NCI-H2029 treated with DMSO at 0.1 percent for 48 hours (cell line): ENCODE data around the gene CDH4.

Source experiments
- DNase-seq: peaks from one replicate; lab custom pipeline; 2025; lab: John Stamatoyannopoulos, UW

The CDH4 gene

DNA sequence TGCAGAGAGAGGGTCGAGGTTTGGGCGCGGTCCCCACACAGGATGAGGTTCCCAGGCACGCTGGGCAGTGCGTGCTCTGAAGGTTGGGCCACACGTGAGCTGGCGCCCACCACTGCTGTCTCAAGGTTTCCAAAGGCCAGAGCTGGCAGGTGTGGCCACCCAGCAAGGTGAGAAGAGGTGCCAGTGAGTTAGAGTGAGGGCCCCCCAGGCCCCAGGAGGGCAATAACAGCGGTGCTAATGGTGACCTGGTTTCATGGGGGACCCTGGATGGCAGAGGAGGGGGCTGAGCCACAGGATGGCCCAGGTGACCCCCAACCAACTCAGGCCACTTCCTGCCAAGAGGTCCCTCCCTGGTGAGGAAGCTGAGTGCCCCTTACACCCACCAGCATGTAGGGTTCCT, 628.6 kb downstream of the CDH4 start:
- no peak for DNase-seq

DNA sequence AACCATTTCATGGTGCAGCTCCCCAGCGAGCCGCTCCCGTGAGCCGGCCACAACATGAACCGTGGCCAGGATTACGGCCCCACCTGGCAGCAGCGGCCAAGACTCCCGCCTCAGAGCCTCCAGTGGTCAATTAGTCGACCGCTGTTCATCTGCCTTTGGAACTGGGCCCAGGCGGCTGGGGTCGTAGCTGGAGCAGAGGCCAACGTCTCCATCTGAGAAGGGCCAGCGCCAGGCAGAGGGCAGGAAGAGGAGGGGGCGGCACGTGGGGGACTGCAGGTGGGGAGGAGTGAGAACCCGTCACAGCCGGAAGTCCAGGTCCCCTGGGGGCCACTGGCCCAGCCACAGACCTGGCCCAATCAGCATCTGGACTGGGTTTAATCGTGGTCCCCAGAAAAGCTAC, 629.4 kb downstream of the CDH4 start:
- DNase-seq: no peak

DNA sequence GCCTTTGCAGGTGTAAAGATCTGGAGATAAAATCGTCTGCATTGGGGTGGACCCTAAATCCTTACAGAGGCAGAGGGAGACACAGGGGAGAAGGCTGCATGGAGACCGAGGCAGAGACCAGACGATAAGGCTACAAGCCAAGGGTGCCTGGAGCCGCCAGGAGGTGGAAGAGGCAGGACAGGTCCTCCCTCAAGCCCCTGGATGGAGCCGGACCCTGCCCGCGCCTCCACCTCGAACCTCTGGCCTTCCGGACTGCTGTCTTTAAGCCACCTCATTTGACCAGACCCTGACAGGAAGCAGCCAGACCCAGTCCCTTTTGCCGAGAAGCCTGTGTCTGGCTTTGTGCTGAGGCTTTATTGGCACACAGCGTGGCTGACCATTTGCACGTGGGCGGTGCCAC, 629.8 kb downstream of the CDH4 start:
- DNase-seq: no peak

- no peak for DNase-seq
Measured at GRCh38 chr20:61882716-61883615, 630.9 kb downstream of the CDH4 start.

GRCh38 chr20:61883857-61884393, 631.9 kb downstream of the CDH4 start:
- DNase-seq: no peak

- no peak for DNase-seq
Measured at GRCh38 chr20:61884571-61885389, 632.7 kb downstream of the CDH4 start.

- DNase-seq: no peak
Measured at GRCh38 chr20:61885759-61886715, 634.0 kb downstream of the CDH4 start.

DNA sequence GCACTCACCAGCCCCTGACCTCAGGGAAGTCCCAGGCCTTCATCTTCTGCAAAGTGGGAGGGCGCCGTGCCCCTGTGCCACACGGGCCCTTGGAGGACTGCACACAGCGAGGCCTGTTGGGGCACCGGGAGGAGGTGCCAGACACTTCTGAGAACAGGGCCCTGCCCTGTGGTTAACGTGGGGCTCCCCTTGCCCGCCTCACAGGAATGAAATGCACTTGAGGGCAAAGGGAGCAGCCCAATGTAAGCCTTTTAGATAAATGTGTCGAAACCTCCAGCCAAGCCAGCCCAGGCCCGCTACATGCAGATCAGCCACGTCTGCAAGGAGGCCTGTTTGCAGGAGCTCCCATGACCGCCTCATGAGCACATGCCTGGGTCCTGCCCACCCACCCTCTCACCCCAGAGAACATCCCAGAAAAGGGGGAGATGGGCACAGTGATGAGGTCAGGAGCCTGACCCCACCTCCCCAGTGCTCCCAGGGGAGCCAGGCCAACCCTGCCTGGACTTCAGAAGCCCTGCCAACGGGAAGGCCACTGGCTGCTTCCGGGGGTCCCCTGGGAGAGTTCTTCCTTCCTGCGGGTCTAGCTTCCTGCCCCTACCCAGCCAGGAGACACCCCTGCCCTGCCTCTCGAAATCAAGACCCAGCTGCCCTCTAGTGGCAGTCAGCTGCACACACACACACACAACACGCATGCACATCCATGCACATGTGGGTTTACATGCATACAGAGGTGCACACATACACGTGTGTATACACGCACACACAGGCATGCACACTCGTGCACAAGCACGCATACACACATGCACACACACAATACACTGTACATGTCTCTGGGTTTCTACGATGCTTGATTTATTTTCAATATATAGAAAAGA, 634.9 kb downstream of the CDH4 start:
- DNase-seq: no peak

GRCh38 chr20:61887596-61888093, 635.6 kb downstream of the CDH4 start:
- DNase-seq: no peak

- DNase-seq: no peak
Measured at GRCh38 chr20:61888101-61888865, 636.2 kb downstream of the CDH4 start.

GRCh38 chr20:61889659-61890058, 637.6 kb downstream of the CDH4 start:
- DNase-seq: no peak

GRCh38 chr20:61890210-61890609, 638.1 kb downstream of the CDH4 start:
- no peak for DNase-seq

GRCh38 chr20:61891476-61891875, 639.4 kb downstream of the CDH4 start:
- DNase-seq: no peak

GRCh38 chr20:61891916-61892649, 640.0 kb downstream of the CDH4 start:
- DNase-seq: no peak

GRCh38 chr20:61895016-61895415, 643.0 kb downstream of the CDH4 start:
- no peak for DNase-seq

DNA sequence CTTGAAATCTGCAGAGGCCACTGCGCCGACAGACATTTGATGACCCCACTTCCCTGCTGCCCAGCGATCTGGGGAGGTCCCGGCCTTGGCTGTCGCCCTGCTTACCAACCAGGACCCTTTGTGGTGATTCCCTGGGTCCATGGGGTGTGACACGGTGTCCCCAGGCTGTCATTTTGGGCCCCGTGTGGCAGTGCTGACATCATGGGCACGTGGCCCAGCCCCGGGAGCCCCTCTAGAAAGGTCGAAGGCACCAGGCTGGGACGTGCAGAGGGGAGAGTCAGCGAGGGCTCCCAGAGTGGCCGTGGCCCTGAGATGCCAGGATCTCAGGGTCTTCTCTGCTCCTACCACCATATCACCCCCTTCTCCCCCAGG, 643.6 kb downstream of the CDH4 start:
- no peak for DNase-seq

GRCh38 chr20:61896058-61896961, 644.2 kb downstream of the CDH4 start:
- no peak for DNase-seq
